CD4-positive, alpha-beta T cell treated with Interleukin-1 beta for 1 hour (primary cell): ENCODE measurements around the gene IL31RA.
A peak's percentile ranks its signal among the peaks of the same experiment; 100 is the strongest.
"Not testable (repeated sequence)": the region's sequence is repeated elsewhere in the genome, so short reads cannot be mapped to it uniquely, and the experiment has no call there.

Source experiments
- DNase-seq, 2 donors: peaks; one replicate each; pipeline ENCODE4 v3.0.0-alpha.2; 2020 to 2022

Gene IL31RA

DNA sequence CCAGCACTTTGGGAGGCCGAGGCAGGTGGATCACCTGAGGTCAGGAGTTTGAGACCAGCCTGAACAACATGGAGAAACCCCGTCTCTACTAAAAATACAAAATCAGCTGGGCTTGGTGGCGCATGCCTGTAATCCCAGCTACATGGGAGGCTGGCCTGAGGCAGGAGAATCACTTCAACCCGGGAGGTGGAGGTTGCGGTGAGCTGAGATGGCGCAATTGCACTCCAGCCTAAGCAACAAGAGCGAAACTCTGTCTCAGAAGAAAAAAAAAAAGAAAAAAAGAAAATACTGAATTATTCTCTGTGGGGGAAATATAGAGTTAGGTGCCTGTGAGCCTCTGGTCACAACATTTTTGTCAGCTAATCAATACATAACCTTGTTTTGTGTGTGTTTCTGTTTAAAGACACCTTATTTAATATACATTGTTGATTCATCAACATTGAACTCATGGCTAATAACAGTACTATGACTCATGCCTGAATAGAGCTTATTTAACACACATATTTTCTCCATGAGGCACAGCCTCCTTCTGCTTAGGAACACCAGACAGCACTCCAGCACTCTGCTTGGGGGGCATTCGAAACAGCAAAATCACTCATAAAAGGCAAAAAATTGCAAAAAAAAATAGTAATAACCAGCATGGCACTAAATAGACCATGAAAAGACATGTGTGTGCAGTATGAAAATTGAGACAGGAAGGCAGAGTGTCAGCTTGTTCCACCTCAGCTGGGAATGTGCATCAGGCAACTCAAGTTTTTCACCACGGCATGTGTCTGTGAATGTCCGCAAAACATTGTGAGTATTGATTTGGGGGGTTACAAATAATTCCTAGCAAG lies at the start of gene IL31RA:
Gene IL31RA (plus strand): TSS at position 519 of the 836 bp plus-strand sequence. CDS start 214 bp downstream, at position 733.
- DNase-seq: no peak

DNA sequence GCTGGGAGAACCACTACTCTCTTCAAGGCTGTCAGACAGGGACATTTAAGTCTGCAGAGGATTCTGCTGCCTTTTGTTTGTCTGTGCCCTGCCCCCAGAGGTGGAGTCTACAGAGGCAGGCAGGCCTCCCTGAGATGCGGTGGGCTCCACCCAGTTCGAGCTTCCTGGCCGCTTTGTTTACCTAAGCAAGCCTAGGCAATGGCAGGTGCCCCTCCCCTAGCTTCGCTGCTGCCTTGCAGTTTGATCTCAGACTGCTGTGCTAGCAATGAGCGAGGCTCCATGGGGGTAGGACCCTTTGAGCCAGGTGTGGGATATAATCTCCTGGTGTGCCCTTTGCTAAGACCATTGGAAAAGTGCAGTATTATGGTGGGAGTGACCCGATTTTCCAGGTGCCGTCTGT lies 42.3 kb upstream of the IL31RA start:
- DNase-seq: peak in 1 of 2 donors; percentile 6

DNA sequence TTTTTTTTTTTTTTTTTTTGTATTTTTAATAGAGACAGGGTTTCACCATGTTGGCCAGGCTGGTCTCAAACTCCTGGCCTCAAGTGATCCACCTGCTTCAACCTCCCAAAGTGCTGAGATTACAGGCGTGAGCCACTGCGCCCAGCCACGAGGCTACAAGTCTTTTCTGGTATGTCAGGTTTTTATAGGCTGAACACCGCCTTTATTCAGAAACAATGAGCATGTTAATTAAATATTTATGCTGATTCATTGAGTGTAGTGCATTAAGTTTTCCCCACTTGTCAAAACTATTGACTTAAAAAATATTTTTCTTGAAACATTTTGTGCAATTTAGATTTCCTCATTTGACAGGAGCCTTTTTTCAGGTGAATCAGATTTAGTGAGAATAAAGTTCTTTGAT lies 35.2 kb upstream of the IL31RA start:
- DNase-seq: not testable (repeated sequence)

DNA sequence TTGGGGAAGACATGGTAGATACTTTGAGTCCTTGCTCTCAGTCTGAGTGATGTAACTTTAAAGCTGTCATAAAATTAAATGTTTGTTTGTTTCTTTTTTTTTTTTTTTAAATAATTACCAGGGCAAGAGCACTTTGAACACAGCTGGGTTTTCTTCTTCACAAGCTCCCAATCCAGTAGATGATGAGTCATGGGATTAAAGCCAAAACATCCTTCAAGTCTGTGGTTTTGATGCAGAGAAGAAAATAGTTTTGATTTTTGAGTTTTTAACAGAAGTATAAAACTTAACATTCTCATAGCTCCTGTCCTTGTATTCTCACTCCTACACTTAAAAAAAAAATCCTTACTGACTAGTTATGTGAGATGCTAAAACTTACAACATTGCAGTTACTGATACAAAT lies 34.8 kb upstream of the IL31RA start:
- DNase-seq: no peak

DNA sequence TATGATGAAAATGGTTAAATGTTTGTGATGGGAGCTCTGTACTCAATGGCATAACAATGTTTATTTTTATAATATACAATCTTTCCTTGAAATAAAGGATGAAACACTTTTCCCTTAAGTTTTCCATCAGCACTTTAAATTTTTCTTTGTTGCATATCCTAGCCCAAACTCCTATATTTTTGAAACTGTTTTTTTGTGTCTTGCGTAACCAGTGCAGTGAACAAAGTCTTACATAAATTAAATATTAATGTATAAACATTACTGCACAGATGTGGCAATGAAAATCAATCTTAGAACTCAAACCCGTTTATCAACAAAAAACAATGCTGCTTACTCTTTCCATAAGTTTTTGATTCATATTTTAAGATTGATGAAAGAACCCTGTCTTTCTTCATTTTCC lies 34.1 kb upstream of the IL31RA start:
- DNase-seq: no peak

DNA sequence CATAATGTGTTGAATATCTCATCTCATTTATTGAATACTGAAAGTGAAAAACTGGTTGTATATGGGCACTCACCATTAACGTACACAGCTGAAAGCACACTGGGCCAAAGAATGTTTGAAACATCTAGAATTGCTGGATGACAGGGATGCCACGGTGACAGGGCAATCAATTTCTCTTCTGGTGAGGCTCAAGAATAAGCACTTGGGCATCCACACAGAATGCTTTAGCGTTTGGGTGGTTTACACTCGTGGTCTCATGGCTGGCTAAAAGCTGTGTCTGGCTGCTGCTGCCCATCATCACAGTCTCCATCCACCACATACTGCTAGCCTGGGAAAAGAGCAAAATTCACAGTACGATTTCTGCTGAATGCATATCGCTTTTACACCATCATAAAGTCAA lies 30.7 kb upstream of the IL31RA start:
- DNase-seq: no peak

DNA sequence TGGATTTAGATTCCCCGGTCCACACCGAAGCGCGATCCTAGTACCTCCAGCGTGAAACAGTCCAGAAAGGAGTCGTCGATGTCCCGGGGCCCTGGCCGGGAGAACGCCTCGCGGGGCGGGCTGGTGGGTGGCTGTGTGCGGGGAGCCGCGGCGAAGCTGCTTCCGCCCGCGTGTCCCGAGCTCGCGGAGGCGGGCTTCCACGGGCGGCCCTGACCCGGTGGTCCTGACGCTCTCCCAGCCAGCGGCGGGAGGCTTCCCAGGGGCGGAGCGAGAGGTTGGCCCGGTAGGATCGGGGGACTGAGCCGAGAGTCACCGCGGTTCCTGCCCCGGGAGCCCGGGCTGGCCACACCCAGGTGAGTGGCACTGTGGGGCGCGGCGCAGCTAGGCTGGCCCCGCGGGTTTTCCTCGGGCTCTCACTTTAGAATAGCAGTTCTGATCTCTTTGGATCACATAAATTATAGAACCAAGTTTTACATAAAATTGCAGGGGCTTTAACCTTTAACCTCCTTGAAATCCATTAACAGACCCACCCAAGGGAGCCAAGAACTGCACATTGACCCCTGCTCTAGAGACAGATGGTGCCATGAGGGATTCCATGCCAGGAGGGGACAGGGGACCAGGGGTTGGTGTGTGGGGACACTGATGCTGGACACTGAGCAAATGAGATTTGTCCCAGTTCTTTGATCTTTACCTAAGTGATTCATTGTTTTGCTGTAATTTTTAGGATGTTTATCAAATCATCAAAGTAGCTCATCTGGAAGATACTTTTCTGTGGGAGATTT lies 29.2 kb upstream of the IL31RA start:
- peak in 1 of 2 donors; percentile 2 for DNase-seq

DNA sequence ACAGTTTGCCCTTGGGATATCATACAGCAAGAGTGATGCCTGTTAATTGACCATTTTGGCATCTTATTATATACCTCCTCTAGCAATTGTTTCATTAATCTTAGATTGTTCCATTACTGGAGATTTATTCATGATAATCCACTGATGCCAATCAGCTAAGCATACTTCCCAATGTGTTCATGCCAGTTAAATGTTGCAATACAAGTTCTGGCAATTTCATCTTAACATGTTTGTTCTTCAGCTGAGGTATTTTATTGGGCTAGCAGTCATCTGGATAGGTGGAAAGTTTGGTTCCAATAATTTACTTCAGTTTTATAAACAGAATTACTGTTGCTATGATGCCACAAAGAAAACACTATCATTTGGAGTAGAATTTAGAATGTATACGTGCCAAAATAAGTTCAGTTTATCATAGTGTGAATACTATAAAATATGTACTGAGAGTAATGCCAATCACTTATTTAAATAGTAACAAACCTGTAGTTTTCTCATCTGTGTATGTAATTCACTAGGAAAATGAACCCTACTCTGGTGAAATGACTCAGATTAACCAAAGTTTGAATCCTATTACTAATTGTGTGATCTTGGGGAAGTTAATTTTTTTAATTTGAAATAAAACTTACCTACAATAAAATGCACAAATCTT lies 27.9 kb upstream of the IL31RA start:
- DNase-seq: no peak

DNA sequence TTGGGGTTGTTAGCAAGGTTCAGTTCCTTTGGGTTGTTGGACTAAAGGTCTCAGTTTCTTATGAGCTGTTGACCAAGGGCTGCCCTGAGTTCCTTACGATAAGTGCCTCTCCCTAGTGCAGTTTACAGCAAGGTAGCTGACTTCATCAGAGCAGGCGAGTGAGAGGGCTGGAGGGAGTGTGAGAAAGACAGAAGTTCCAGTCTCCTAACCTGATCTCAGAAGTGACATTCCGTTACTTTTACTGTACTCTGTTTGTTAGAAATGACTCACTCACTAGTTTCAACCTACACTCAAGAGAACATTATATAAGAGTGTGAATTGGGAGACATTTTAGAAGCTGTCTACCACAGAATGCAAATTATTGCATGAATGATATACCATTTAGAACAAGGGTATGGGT lies 21.2 kb upstream of the IL31RA start:
- no peak for DNase-seq

DNA sequence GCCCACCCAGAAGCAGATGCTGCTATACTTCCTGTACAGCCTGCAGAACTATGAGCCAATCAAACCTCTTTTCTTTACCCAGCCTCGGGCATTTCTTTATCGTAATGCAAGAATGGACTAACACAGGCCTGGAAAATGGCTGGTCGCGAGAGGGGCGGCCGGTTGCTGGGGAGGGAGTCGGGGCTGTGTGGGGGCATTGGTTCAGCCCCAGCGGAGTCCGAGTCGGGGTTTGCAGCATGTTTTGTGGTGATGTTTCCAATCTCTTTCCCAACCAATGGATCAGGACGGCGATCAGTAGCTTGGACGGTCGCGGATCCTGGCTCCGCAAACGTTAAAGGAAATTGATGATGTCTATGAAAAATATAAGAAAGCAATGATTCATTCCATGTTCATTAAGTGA lies 18.7 kb upstream of the IL31RA start:
- DNase-seq: no peak

DNA sequence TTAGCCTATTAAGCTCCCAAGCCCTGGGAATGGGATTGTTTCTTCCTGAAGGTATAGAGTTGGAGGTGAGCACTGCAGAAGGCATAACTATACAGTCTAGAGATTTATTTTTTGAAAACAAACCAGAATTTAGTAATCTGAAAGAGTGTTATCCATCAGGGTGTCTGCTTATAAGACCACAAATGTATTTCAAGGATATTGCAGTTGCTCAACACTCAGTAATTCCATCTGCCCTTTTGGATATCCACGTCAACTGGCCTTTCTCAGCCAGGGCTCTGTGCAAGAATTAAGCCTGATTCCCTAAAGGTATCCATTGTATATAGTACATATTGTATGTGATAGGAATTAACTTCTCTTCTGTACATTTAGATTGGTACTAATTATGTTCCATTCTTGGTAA lies 15.0 kb upstream of the IL31RA start:
- DNase-seq: no peak

DNA sequence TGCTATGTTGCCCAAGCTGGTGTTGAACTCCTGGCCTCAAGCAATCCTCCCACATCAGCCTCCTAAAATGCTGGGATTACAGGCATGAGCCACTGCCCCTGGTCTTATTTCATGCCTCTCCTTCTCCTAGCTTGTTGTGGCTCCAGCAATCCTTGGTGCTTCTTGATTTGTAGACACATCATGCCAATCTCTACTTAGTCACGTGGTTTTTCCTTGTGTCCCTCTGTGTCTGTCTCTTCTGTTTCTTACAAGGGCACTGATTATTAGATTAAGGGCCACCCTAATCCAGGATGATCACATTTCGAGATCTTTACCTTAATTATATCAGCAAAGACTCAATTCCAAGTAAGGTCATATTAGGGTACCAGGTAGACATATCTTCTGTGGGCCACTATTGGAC lies 9.2 kb upstream of the IL31RA start:
- DNase-seq: no peak

DNA sequence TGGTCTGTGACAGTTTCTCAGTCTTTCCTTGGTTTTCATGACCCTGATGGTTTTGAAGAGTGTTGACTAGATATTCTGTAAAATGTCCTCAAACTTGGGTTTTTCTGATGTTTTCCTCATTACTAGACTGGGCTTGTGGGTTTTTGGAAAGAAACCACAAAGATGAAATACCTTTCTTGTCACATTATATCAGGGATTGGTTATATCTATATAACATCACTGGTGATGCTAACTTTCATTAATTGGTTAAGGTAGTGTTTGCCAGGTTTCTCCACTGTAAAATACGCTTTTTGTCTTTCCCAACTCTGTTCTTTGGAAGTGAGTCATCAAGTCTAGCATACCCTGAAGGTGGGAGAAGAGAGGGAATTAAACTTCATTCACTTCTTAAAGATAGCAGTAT lies 3.3 kb upstream of the IL31RA start:
- no peak for DNase-seq

DNA sequence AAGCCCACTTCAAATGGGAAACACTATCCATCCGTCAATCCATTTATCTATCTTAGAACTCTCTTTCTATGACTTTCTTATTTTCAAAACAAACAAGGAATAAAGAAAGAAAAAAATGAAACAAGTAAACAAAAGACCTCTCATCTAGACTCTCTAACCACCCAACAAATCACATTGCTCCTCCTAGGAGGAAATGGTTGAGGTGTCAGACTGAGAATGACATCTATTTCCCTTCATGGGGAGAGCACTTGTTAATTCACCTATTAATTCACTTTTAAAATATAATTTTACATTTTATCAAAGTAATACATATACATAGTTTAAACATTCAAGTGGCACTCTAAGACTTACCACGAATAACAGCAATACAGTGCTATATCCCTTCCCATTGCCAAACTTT lies 2.4 kb upstream of the IL31RA start:
- no peak for DNase-seq

DNA sequence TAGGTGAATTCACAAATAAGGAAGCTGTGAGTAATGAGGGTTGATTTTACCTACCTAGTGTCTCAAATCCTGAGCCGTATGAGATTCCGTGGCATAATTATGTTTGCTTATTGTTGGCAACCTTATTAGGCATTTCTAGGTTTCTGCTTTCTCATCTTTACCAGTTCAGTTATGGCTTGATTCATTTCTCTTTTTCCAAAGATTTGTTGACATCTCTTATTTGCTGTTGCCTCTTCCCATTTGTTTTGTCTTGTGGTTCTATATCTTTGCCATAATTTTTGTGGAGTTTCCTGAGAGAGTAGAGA lies 470 bp downstream of the IL31RA start:
- no peak for DNase-seq

DNA sequence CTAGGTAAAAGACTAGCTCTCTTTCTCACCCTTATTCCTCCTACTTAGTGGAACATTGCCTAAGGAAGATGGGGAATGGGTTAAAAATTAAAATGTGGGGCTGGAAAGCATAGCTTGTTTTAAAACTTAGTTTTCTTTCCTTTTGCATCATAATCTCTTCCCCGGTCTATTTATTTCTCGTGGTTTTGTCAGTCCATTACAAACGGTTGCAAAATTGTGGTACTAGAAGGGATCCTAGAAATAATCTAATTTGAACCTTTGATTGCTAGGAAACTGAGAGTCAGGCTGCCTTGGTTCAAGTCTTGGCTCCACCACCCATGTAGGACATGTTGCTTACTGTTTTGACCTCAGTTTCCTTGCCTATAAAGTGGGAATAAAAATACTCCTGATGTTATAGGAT lies 1.3 kb downstream of the IL31RA start:
- no peak for DNase-seq

DNA sequence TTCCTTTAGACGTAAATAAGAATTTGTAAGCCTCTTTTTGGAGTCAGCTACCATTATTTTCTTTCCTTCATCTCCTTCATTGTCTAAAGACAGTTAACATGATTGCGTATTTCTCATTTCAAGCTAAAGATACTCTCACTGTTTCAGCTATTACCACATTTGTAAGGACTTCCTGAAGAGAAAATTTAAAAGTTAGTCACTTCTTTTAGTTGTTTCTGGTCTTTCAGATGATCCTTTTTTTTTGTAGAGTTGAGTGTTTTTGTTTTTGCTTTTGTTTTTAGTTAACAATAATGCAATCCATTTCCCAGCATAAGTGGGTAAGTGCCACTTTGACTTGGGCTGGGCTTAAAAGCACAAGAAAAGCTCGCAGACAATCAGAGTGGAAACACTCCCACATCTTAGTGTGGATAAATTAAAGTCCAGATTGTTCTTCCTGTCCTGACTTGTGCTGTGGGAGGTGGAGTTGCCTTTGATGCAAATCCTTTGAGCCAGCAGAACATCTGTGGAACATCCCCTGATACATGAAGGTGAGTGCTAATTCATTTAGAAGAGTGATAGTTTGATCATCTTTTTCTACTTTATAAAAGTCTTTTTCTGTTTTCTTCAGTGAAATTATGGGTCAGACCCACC lies 2.0 kb downstream of the IL31RA start:
- no peak for DNase-seq

DNA sequence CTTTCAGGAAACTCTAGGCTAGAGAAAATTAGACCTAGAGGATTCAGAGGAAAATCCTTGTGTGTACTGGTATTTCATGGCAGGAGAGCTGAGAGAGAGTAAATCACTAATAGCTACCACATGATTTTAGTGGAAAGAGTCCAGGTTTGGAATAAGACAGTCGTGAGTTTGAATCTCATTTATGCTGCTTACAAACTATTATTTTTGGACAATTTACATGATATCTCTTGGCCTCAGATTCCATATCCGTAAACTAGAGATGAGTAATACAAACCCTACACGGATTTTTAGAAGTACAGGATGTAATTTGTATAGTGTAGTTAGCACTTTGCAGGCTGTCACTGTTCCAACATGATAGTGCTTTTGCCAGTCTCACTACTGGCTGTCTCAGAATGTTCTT lies 2.7 kb downstream of the IL31RA start:
- no peak for DNase-seq

DNA sequence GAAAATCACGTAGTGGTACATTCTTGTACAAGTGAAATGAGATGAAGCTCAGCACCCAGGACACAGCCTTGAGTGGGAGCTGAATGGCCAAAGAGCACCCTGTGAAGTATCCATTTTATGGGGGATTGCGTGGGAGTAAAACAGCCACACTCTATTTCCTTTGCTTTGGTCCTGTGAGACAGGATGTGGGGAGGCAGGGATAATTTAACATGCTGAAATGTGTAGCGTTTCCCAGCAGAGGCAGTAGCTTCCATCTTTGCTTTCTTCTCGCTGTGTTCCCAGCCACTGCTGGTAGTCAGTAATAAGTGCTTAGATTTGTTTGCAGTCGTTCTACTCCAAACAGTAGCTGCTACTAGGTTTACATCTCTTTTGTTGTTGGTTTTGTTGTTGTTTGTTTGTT lies 4.4 kb downstream of the IL31RA start:
- DNase-seq: peak in 1 of 2 donors; percentile 3

DNA sequence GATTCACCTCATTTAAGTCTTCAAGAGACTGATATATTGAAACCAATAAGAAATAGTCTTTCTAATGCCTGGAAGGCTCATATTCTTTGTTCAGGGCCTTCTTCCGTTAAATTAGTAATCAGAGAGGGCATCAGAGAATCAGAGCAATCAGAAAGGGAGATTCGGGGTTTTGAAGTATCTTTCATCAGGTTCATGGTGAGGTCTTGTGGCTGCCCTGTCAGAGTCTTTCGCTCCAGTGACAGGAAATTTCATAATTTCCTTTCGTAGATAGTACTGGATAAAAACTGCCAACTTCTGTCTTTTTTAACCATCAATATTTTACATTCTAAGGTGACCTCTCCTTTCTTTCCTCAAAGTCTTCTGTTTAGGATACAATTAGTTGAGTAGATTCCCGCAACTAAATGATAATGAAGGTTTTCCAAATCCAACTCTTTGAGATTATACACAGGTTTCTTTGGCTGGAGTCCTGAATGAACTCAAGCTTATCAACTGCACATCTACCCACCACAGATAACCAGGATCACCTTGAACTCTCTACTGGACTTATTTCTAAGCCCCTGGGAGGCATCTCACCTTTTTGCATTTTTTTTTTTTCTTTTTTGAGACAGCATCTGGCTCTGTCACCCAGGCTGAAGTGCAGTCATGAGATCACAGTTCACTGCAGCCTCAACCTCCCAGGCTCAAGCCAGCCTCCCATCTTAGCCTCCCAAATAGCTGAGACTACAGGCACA lies 5.5 kb downstream of the IL31RA start:
- DNase-seq: peak; percentile 8 to 41

DNA sequence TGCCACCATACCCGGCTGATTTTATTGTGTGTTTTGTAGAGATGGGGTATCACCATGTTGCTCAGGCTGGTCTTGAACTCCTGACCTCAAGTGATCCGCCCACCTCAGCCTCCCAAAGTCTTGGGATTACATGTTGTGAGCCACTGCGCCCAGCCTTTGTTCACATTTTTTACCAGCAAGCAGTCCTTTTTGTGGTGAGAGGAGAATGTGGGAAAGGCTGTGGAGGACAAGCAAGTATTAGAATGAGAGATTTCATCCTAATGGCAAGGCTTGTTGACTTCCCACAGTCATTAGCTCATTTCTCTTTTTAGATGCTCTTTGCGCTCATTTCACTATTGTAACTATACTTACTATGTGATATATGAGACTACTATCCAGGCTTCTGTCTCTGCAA lies 6.1 kb downstream of the IL31RA start:
- DNase-seq: no peak

DNA sequence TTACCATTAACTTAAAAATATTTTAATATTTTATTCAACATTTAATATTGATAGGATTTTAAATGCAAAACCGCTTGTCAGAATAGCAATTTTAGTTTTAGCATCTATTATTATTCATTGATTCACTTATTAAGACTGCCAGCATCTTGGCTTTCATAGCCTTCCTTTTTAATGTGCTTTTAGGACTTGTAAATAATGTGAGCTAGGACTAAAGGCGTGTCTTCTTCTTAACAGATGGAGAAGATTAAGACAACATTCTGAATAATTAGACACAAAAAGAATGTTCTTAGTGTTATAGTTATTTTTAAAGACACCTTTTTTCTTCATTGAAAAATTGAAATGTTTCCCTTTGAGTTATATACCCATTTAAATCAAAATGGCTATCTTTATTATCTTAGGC lies 6.9 kb downstream of the IL31RA start:
- no peak for DNase-seq

DNA sequence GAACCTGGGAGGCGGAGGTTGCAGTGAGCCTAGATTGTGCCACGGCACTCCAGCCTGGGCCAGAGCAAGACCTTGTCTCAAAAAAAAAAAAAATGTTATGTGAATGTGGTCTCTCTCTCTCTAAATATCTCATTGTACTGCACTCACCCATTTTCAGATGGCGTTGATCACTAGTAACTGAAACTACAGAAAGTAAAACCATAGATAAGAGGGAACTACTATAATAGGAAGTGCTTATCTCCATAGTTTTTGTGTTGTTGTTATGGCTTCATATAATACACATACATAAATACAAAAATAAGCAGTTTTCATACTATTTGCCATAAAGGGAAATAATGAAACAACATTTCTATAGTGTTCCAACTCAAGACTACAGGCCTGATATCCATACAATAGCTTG lies 9.1 kb downstream of the IL31RA start:
- DNase-seq: no peak
